NOMO-1 (cell line): ENCODE data around the gene RELL2.
"Not testable (repeated sequence)": the region's sequence is repeated elsewhere in the genome, so short reads cannot be mapped to it uniquely, and the experiment has no call there.

ENCODE experiments used
- DNase-seq, 2 experiments: peaks; one replicate each; lab custom pipeline; 2025; ENCODE audit not compliant: unreplicated experiment in 2 of 2; lab: John Stamatoyannopoulos, UW

RELL2 gene, protein sequence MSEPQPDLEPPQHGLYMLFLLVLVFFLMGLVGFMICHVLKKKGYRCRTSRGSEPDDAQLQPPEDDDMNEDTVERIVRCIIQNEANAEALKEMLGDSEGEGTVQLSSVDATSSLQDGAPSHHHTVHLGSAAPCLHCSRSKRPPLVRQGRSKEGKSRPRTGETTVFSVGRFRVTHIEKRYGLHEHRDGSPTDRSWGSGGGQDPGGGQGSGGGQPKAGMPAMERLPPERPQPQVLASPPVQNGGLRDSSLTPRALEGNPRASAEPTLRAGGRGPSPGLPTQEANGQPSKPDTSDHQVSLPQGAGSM

DNA sequence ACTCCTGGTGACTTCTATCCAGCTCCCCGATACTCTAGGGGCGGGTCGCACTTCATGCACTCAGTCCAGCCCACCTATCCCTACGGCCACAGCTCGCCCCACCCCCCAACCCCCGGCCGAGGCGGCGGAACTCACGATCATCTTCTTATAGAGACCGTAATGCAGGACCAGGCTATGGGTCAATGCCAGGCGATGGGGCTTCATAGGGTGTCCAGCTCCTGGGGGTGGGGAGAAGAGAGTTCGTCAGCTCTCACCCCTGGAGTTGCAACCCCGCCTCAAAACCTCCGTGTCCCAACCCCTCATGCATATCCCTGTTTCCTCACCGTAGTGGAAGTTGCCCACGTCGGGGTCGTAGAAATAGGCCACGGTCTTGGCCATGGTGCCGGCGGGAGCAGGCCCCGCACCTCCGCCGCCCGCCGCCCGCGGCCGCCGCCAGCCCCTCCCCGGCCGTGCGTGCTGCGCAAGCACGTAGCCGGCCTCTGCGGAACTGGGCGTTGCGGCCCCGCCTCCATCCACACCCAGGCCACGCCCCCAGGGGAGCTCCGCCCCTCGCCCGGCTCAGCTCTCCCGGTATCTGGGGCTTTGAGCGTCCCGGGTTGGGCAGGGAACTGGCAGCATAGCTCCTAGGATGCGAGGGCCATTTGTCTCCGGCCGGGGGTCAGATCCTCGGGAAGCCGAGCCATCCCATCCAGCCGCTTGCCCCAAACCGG is at the start of gene RELL2, which contains the start of gene HDAC3:
RELL2 (plus strand) TSS at position 585 of the 710 bp plus-strand sequence. CDS start 1,229 bp downstream, outside the sequence.
HDAC3 (minus strand) TSS at position 437 of the 710 bp plus-strand sequence; CDS start at position 378, 59 bp downstream.
- peak; percentile 72 to 91 for DNase-seq

DNA sequence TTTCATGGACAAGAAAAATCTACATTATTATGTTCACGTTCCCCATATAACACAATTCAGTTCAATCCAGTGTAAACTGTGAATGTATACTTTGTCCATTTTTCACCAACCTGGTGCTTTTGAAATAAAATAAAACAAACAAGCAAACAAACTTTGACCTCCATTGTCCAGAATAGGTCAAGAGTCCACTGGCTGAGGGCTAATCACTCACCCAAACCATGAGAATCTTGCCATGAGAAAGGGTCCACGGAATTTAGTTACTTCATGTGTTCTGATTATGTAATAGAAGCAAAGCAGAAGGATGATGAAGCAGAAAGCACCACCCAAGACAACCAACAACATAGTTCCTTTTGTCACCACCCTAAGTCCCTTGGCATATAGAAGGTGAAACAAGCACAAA is 46.7 kb upstream of the RELL2 start:
- peak; percentile 21 to 63 for DNase-seq

DNA sequence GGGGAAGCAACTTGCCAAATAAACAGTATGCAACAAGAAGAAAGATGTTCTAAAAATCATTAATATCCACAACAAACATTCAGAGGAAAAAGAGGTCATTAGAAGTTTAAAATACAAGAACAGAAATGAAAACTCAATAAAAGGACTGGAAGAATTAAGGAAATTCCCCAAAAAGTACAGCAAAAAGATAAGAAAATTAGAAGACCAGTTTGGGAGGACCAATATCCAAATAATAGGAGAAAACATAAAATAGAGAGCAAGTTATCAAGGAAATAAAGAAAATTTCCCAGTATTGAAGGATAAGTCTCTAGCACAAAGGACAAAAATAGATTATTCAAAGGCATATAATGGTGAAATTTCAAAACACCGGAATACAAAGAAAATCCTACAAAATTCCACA is 39.9 kb upstream of the RELL2 start:
- no peak for DNase-seq

DNA sequence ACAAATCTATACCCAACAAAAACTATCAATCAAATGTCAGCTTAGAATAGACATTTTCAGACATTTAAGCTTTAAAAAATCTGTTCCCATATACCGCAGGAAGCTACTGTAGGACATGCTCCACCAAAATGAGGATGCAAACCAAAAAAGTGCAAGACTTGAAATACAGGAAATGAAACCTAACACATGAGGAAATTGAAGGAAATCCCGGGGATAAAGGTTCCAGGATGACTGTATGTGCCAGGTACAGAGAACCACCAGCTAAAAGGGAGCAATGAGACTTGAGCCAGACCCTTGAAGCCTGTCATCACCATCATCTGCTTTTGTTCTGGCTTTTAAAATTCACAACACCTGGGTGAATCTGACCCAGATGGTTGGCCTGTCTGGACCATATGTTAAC is 39.4 kb upstream of the RELL2 start:
- DNase-seq = peak in 1 of 2 experiments; percentile 23

DNA sequence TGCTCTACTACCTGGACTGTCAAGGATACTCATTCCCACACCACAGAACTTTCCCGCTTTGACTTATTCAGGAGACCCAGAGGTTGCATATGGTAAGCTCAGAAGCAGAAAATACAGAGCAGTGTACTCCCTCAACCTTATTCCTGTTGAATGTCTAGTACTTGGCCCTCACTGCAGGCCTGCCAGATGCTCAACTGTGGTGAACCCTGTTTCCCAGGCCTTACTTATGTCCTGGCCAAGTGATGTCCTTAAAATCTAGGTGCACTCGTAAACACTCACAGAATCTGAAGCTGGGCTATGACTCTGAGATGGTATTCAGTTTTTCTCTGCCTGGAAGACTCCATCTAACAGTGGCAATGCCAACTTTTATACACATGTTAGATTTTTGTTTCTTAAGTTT is 39.0 kb upstream of the RELL2 start:
- no peak for DNase-seq

DNA sequence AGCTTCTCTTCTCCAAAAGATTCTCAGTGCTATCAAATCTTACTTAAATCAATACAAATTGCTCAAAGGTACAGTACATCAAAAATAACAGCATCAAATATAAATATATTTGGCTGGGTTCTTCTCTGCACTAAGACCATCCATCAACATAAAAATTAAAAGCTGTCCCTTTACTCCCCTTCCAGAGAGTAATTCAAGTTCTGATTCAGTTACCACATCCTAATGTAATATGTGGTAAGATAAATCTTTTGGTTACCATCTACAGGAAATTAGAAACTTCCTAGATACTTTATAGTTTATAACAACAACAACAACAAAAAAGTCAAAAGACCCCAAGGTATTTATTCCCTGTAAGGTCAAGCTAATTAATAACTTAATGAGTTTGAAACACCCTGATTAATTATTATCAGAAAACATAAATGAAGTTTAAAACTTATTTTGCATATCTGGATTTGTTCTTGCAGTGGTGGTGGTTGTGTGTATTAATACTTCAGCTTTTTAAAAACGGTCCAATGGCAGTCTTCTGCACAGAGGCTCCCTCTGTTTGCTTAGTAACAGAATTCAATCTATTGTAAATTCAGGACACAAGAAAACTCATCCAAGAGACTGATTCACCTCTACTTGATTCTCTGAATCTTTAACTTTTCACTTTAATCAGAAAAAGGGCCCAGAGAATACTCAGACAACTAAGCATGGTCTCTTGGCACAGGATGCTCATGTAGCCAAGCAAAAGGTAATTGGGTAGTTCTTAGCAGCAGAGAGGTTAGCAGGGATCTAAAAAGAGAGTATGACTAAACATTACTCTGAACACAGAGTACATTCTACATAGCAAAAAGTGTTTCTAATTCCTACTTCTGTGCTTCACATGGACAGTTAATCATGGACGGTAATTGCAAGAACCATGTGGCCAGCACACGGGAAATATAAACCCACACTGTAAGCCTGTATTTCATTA is 38.1 kb upstream of the RELL2 start:
- no peak for DNase-seq

DNA sequence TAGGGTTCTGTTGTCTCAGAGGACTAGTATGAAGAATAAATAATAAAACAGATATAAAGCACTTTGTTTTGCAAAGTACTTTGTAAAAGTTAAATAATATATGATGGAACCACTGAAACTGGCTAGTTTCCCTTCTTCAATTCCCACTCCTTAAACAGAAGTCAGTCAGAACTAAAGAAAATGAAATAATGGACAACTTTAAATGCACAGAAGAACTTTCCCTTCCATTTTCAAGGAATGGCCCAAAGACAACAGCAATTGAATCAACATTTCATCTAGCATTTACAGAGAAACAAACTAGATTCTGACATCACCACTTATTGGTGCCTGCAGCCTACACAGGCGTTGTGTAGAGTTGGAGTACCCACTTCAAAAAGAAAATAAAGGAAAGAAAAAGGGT is 34.2 kb upstream of the RELL2 start:
- no peak for DNase-seq

DNA sequence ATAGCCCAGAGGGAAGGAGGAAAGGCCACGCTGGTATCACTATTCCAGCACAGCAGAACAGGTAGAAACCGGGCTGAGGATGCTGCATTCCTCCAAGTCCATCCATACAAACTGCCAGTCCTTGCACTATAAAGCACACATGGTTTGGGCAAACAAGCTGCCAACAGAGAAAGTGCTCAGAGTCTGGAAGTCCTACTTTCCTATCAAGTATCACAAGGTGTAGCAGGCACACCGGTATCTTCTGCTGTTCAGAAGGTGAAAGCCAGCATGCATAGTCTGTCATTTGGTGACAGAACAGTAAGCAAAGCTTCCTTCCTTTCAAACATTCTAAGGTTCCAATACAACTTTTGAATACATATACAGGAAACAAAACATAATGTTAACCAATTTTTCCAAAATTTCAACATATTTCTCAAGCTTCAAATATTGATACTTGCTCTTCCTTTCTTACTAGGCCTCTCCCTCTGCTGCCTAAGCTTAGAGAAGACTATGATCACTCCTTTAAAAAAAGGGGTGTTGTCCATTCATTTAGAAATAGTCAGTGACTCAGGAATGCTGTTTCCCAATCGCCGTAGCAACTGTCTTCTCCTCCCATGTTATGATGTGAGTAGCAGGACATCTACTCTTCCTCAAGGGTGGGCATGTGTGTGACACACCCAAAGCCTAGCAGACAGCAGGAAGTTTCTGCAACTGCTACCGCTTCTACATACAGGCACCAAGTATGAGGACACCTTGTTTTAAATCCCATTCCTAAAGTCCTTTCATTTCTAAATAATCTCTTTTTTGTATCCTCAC is 32.7 kb upstream of the RELL2 start:
- DNase-seq = peak; percentile 81 to 98

DNA sequence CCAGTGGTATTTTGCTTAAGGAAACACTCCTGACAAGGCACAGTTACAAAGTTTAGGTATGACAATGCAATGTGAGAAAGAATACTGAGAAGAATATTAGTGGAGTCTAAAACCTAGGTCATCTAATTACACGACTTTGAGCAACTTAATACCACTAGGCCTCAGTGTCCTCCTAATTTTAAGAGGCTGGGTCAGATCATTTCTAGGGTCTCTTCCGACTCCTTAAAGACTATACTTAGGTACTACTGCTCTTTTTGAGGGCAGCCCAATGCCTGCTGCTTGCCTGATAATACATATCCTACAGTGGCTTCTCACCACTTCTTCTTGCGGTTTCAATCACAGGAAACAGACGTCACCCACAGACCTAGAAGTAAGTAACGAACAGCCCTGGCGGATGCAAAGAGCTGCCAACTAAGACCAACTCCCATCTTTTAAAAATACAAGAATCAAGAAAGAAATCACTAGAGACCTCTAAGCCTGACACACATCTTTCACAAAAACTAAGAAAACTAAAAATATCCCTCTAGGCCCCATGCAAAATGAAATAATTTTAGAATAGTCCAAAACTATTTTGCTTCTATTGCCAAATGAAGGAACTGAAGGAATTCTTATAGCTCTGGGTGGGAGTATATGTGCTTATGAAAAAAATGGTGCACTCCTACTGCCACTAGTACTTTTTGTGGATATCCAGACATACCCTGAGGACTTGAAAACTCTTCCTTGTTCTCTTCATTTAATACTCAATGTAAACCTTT is 31.1 kb upstream of the RELL2 start:
- DNase-seq = peak; percentile 85 to 97

DNA sequence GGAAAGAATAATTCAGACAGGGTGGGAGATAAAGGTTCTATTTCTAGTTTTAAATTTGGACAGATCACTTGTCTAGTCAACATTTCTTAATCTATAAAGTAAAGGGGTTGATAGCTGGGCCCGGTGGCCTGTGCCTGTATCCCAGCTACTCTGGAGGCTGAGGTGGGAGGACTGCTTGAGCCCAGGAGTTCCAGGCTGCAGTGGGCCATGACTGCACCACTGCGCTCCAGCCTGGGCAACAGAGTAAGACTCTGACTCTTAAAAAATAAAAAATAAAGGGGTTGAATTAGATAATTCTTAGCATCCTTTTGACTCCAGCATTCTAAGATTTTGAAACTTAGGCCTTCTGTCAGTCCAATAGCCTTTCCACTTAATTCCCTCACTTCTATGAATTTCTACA is 28.8 kb upstream of the RELL2 start:
- no peak for DNase-seq

DNA sequence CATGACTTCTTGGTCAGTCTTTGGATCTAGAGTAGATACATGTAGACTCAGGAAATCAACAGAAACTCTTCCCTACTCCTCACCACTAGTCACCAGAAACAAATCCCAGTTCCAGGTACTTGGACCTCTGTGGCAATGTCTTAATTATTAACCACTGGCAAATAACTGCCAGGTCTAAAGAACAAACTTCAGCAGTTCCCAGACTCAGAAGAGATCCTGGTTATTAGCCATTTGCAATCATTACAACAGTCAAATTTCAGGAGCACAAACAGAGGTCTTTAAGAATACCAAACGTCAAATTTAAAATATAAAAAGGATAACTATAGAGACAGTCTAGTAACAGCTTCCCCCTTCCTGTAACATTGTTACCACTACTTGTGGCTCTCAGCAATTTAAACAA is 28.2 kb upstream of the RELL2 start:
- DNase-seq = no peak

DNA sequence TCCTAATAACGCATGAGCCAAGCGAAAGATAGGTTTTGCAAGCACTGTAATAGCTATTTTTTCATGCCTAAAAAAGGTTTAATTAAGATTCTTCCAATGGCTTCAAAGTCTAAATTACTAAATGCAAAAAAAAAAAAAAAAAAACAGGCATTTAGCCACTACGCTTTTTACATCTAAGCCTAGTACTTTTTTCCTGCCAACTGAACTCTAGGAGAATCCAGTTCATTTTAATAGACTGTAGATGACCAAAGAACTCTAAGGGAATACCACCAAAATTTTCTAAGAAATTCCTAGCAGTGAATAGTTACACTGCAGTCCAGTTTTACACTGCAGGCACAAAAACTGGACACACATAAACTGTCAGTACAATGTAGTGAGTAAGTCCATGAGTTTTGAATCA is 27.8 kb upstream of the RELL2 start:
- DNase-seq = no peak

DNA sequence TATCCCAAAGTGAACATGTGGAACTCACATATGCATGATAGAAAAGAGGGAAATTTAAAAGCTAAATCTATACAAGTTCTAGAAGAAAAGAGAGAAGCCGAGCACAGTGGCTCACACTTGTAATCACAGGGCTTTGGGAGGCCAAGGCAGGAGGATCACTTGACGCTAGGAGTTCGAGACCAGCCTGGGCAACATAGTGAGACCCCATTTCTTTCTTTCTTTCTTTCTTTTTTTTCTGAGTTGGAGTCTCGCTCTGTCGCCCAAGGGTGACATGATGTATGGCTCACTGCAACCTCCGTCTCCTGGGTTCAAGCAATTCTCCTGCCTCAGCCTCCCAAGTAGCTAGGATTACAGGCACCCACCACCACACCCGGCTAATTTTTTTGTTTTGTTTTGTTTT is 26.9 kb upstream of the RELL2 start:
- DNase-seq = not testable (repeated sequence)

DNA sequence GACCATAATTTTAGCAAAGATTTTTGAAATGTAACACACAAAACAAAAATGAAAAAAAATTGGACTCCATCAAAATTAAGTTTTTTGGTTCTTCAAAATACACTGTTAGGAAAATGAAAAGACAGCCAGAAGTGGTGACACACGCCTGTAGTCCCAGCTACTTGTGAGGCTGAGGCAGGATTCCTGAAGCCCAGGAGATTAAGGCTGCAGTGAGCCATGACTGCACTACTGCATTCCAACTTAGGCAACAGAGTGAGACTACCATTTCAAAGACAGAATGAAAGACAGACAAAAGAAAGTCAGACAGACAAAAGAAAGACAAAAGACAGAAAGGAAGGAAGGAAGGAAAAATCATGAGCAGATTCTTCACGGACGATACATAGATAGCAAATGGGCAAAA is 25.5 kb upstream of the RELL2 start:
- DNase-seq = no peak

DNA sequence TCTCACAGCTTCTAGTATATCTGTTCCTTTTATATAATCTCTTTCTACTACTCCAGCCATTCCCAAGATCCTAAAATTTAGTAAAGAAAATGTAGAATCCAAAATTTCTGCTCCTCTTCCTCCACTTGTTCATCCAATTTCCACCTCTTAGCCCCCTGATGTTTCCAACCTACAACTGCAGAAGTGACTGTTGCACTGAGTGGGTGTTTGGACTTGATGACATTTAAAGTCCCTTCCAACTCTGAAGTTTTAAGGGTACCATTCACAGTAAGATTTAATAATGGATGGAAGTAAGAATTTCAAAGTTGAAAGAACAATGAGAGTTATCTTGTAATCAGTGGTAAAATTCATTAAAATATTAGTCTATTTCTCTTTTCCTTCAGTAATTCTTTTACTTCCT is 23.5 kb upstream of the RELL2 start:
- DNase-seq = no peak

DNA sequence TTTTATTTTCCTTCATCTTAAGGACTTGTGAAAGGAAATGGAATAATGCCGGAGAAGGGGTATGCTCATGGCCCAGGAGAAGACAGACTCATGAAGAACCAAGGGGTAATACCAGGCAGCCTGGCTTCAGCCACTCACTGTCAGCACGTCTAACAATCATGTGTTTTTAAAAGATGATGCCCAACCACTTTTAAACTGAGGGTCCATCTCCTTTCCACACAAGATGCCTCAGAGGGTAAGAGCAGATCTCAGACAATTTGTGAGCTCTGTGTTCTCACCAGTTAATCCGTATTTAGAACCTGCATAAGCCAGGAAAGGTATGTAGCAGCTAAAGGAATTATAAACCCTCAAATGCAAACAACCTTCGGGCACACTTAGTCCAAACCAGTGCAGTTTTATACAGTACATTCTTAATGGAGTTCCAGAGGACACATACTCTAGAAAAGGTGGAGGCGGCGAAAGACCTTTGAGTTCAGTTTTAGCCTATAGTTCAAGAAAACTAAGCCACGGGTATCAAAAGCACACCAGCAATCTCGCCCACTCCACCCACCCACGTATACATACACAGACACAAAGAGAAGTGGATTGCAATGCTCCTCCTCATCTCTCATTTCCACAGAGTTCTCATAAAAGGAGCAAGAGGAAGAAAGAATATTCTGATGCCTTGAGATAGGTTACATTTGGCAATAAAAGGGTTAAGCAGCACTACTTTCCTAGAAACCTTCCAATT is 20.6 kb upstream of the RELL2 start:
- no peak for DNase-seq

DNA sequence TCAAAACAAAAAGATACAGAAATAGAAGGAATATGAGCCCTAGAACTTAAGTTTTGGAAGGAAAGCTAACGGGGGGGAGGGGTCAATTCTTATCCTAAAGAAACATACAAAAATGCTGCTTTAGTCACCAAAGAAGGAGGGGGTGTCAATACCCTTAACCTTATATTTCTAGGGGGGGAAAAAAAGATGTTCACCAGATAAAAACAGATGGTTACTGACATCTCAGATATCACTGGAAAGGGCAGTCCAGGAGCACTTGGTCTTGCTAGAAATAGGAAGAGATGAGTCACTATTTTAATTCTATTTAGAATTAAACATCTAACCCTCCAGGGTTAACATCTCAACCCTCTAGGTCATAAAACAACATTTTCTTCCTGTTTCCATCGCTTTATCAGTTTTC is 19.7 kb upstream of the RELL2 start:
- no peak for DNase-seq

DNA sequence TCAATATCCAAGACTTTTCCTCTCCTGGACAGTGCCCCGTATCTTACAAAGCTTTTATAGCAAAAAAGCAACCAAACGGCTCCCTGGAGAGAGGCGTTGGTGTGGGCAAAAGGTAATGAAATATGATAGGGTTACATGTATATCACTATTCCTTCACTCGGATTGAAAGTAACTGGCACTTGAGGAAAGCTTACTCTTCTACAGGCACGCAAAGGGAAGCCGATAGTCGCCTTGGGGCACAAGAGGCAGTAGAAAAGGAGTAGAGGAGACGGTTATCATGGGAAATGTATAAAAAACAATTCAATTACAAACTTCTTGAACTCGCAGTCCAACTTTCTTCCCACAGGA is 19.1 kb upstream of the RELL2 start:
- no peak for DNase-seq
